Stimulated activated CD4-positive, alpha-beta T cell treated with anti-CD3 and anti-CD28 coated beads, Interleukin-2, amount 100 ng/mL, for 4 hours (primary cell): ENCODE measurements around the gene ANO6.
"Not testable (repeated sequence)": the region's sequence is repeated elsewhere in the genome, so short reads cannot be mapped to it uniquely, and the experiment has no call there.

Experiments
- DNase-seq: peaks from one replicate; pipeline ENCODE4 v3.0.0-alpha.2; 2020; ENCODE audit warnings: low read depth

The ANO6 gene

GRCh38 chr12:45351921-45352670, 136.2 kb downstream of the ANO6 start:
- no peak for DNase-seq

GRCh38 chr12:45353944-45354343, 138.0 kb downstream of the ANO6 start:
- DNase-seq = no peak

- no peak for DNase-seq
Observed at GRCh38 chr12:45354399-45354798, 138.5 kb downstream of the ANO6 start.

- no peak for DNase-seq
Observed at GRCh38 chr12:45355730-45356129, 139.8 kb downstream of the ANO6 start.

- DNase-seq = no peak
Observed at GRCh38 chr12:45356822-45357538, 141.1 kb downstream of the ANO6 start.

GRCh38 chr12:45357539-45358417, 141.9 kb downstream of the ANO6 start:
- no peak for DNase-seq

- DNase-seq = no peak
Observed at GRCh38 chr12:45362291-45362690, 146.4 kb downstream of the ANO6 start.

GRCh38 chr12:45363903-45364302, 148.0 kb downstream of the ANO6 start:
- no peak for DNase-seq

GRCh38 chr12:45368841-45369489, 153.1 kb downstream of the ANO6 start:
- DNase-seq = no peak

GRCh38 chr12:45377815-45378214, 161.9 kb downstream of the ANO6 start:
- DNase-seq = no peak

- no peak for DNase-seq
Observed at GRCh38 chr12:45379261-45379660, 163.4 kb downstream of the ANO6 start.

GRCh38 chr12:45381351-45381750, 165.5 kb downstream of the ANO6 start:
- DNase-seq = no peak

GRCh38 chr12:45388545-45388944, 172.7 kb downstream of the ANO6 start:
- DNase-seq = no peak

GRCh38 chr12:45389426-45389825, 173.5 kb downstream of the ANO6 start:
- DNase-seq = no peak

- not testable (repeated sequence) for DNase-seq
Observed at GRCh38 chr12:45397499-45397898, 181.6 kb downstream of the ANO6 start.

GRCh38 chr12:45398552-45398951, 182.7 kb downstream of the ANO6 start:
- no peak for DNase-seq

- no peak for DNase-seq
Observed at GRCh38 chr12:45400991-45401390, 185.1 kb downstream of the ANO6 start.

- DNase-seq = no peak
Observed at GRCh38 chr12:45402288-45402687, 186.4 kb downstream of the ANO6 start.

- no peak for DNase-seq
Observed at GRCh38 chr12:45406988-45407850, 191.3 kb downstream of the ANO6 start.

GRCh38 chr12:45407981-45408728, 192.3 kb downstream of the ANO6 start:
- no peak for DNase-seq
